OCI-LY3 (cell line): ENCODE results near the gene MLH3.

Source experiments
- H2AFZ ChIP-seq: fragments of 200-600, 300-600 bp; shearing (Covaris generic); 2 replicates; pipeline ENCODE4 v1.6.0; 2014; ENCODE audit warnings: antibody characterized with exemption, low read depth, low read length
- H3K27ac ChIP-seq: fragments of 200-600, 300-600 bp; sonication (generic); 2 replicates; pipeline ENCODE4 v1.5.1; 2014; ENCODE audit warnings: mild to moderate bottlenecking, low read length, moderate library complexity, mixed read lengths
- H3K27me3 ChIP-seq: fragments of 200-600, 300-600 bp; sonication (generic); 2 replicates; pipeline ENCODE4 v1.6.1; 2014; ENCODE audit warnings: low read depth, low read length, mixed read lengths
- H3K36me3 ChIP-seq: fragments of 200-600, 300-600 bp; sonication (generic); replicated peaks from 2 replicates; pipeline ENCODE3; 2014; ENCODE audit warnings: low read depth, low read length, mixed read lengths
- H3K4me1 ChIP-seq: fragments of 300-600, 200-600 bp; sonication (generic); 2 replicates; pipeline ENCODE4 v1.6.1; 2014; ENCODE audit warnings: low read length, mixed read lengths
- H3K4me2 ChIP-seq: fragments of 200-600, 300-600 bp; sonication (generic); 2 replicates; pipeline ENCODE4 v1.6.1; 2014; ENCODE audit warnings: low read length, mixed read lengths
- H3K4me3 ChIP-seq: fragments of 300-600, 200-600 bp; sonication (generic); 2 replicates; pipeline ENCODE4 v1.5.1; 2014; ENCODE audit warnings: antibody characterized with exemption, mild to moderate bottlenecking, low read length, moderate library complexity
- H3K79me2 ChIP-seq: fragments of 300-600, 200-600 bp; shearing (Covaris generic); 2 replicates; pipeline ENCODE4 v1.6.1; 2014; ENCODE audit warnings: mild to moderate bottlenecking, low read length, mixed read lengths
- H3K9ac ChIP-seq: fragments of 300-600, 200-600 bp; shearing (Covaris generic); 2 replicates; pipeline ENCODE4 v1.6.0; 2014; ENCODE audit warnings: mild to moderate bottlenecking, low read length, moderate library complexity
- H3K9me3 ChIP-seq: fragments of 200-600, 300-600 bp; shearing (Covaris generic); 2 replicates; pipeline ENCODE4 v1.6.1; 2014; ENCODE audit warnings: low read length, mixed read lengths; ENCODE audit not compliant: insufficient read depth
- H4K20me1 ChIP-seq: fragments of 200-600, 300-600 bp; sonication (generic); 2 replicates; pipeline ENCODE4 v1.6.1; 2016; ENCODE audit warnings: low read length, mixed read lengths; ENCODE audit not compliant: insufficient read depth
- CTCF ChIP-seq: fragments of 200-600, 300-600 bp; sonication (generic); IDR thresholded peaks from 2 replicates; pipeline ENCODE4 v1.5.1; 2014; ENCODE audit warnings: antibody characterized with exemption, low read length, low read depth
- EZH2phosphoT487 ChIP-seq: fragments of 200-600 bp; shearing (Covaris generic); IDR thresholded peaks from 2 replicates; pipeline ENCODE4 v1.6.1; 2018; ENCODE audit warnings: antibody characterized with exemption, mixed run types, low read depth

Gene MLH3

DNA sequence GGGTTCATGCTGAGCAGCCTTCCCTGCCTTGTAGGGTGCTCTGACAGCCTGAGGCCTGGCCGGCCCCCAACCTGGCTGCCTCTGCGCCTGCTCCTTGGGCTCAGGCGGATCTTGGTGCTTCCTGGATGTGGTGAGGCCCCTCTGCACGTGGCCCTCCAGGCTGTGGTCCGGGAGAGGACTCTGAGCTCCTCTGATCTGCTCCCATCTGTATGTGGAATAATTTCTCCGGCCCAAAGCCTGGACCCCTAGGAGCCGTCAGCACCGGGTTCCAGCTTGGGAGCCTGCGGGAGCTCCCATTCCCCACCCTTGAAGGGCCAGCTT, 69.8 kb downstream of the MLH3 start:
- Histone ChIP-seq H3K9ac (no peak overlapping the region), H3K27me3 (no peaks in the 10 kb centered on the region), H3K4me2 (no peak overlapping the region), H3K9me3 (no peaks in the 10 kb centered on the region), H3K27ac (no peak overlapping the region), H4K20me1 (no peaks in the 10 kb centered on the region), H3K4me1 (no peaks in the 10 kb centered on the region), H3K79me2 (no peaks in the 10 kb centered on the region), H3K36me3 (no peaks in the 10 kb centered on the region), H3K4me3 (no peak overlapping the region), H2AFZ (no peak overlapping the region)
- TF ChIP-seq EZH2phosphoT487 (no peak), CTCF (no peak)

DNA sequence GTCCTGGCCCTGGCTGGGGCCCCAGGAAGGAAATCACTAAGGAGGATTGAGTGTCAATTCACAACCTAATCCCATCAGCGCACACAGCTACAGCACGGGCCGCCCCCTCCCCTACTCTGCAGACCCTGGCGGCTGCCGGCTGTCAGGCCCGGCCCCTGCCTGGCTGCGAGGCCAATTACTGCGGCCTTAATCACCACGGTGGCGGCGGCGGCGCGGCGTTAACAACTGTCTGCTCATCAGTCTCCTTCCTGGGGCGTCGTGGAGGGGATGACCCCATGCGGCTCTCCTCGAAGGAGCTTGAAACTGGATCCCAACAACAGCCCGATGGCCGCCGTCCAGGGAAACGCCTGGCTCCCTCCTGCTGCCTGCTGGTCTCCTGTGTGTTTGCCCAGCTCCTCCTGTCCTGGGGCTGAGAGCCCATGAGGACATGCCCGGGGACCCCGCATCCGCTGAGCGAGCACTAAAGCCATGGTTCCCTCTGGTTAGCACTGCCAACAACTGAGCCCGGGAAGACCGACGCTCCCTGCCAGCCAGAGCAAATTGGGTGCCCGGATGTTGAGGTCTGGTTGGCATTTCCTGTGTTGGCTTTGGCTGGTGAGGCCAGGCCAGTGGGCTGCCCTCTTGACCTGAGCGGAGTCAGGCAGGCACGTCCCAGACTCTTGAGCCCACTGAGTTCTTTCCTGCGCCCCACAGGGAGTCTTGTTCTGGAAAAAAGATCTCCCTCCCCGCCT, 70.4 kb downstream of the MLH3 start:
- Histone ChIP-seq H3K79me2 (no peaks in the 10 kb centered on the region), H3K4me1 (no peaks in the 10 kb centered on the region), H3K27ac (no peak overlapping the region), H3K9me3 (no peaks in the 10 kb centered on the region), H3K4me3 (no peak overlapping the region), H3K36me3 (no peaks in the 10 kb centered on the region), H3K4me2 (no peak overlapping the region), H4K20me1 (no peaks in the 10 kb centered on the region), H3K27me3 (no peaks in the 10 kb centered on the region), H3K9ac (no peak overlapping the region), H2AFZ (no peak overlapping the region)
- no peak for TF ChIP-seq EZH2phosphoT487
- TF ChIP-seq CTCF, result no peak

GRCh38 chr14:74980398-74980730, 70.9 kb downstream of the MLH3 start:
- Histone ChIP-seq H3K4me3 (no peak overlapping the region), H3K27ac (no peak overlapping the region), H3K9ac (no peak overlapping the region), H3K4me1 (no peaks in the 10 kb centered on the region), H4K20me1 (no peaks in the 10 kb centered on the region), H2AFZ (no peak overlapping the region), H3K9me3 (no peaks in the 10 kb centered on the region), H3K27me3 (no peaks in the 10 kb centered on the region), H3K36me3 (no peaks in the 10 kb centered on the region), H3K4me2 (no peak overlapping the region), H3K79me2 (no peaks in the 10 kb centered on the region)
- TF ChIP-seq EZH2phosphoT487 (no peak), CTCF (no peak)

DNA sequence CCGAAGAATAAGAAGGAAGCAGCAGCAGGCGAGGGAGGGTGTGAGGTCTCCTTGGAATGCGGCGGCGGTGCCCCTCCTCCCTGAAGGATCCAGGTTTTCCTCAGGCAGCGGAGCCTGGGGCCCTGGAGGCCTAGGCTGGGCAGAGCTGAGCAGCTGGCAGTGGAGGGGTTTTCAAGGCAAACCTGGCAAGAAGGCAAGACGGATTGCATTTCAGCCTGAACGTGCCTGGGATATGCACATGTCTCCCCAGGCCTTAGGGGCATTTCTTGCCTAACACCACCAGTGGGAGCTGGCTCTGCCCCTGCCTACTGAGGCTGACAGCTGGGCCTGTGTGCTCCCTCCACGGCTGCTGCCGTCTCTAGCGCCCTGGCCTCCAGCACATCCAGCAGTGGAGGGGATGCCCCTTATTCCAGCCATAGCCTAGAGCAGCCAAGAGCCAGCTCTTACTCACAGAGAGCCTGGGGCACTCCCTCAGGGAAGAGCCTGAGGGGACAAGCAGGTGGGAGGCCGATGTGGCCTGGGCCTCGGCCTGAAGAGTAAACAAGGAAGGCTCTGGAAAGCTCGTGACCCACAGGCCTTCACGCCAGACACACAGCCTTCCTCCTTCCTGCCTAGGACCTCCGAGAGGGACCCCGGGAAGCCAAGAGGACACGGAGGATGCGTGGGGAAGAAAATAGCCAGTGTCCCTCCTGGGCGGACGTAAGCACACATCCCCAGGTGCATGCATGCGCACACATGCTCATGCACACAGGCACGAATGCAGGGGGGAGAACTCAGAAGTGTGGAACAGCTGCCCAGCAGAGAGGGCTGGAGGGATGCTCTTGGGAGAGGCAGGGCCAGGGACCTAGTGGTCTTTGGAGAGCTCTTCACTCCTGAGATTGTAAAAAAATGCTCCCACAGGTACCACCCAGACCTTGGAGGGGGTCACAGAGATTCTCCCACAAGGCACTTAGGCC, 71.5 kb downstream of the MLH3 start:
- Histone ChIP-seq H3K79me2 (no peaks in the 10 kb centered on the region), H3K27me3 (no peaks in the 10 kb centered on the region), H2AFZ (no peak overlapping the region), H3K9me3 (no peaks in the 10 kb centered on the region), H3K4me2 (no peak overlapping the region), H3K4me3 (no peak overlapping the region), H3K36me3 (no peaks in the 10 kb centered on the region), H4K20me1 (no peaks in the 10 kb centered on the region), H3K27ac (no peak overlapping the region), H3K4me1 (no peaks in the 10 kb centered on the region), H3K9ac (no peak overlapping the region)
- TF ChIP-seq CTCF, result no peak
- no peak for TF ChIP-seq EZH2phosphoT487
